Limb (tissue), 2 donors: ENCODE data around the gene TRIO.
A peak's percentile ranks its signal among the peaks of the same experiment; 100 is the strongest.

ENCODE experiments used
- DNase-seq, 2 donors: peaks; one replicate each; pipeline ENCODE4 v3.0.0-alpha.2; 2016; ENCODE audit errors: extremely low spot score in 2 of 2

The TRIO gene

GRCh38 chr5:14122089-14122488, 21.1 kb upstream of the TRIO start:
- DNase-seq = no peak

- DNase-seq = no peak
These were observed 19.6 kb upstream of the TRIO start for GRCh38 chr5:14123551-14123950.

DNA sequence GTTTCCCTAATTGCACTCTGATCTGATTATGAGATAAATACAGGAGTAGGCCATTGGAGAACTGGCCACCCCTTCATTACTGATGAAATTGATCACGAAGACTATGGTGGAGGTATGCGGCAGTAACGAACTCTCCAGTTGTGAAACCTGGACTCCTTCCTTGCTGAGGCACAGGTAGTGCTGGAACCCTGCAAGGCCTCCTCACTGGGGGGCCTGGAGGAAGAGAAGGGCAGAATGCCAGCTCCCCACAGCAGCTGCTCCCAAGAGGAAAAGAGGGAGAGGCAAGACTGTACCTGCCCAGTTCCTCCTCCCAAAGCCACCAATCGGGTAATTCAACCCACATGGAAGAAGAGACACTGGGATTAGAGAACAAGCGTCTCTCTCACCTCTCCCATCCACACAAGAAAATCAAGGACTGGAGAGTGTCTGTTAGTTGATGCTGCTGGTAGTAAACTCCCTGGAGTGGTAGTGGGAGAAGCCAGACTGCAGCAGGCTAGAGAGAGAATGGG, 19.1 kb upstream of the TRIO start:
- DNase-seq = no peak

- DNase-seq = no peak
These were observed 17.9 kb upstream of the TRIO start for GRCh38 chr5:14125262-14125661.

DNA sequence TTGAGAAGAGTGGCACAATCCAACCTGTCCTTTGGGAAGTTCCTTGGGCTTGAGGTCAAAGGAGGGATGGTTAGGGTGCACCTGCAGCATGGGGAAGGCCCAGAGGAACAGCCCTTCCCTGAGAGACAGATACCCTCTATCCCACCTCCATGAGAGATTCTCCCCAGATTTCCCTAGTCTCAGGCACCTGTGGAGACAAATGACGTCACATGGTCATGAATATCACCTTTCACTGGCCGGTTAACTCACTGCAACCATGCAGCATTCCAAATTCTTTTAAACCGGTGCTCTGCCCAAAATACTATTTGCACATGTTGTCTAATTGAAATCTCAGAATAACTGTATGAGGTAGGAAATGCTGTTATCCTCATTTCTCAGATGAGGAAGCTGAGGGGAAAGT, 15.6 kb upstream of the TRIO start:
- DNase-seq = no peak

GRCh38 chr5:14128079-14128478, 15.1 kb upstream of the TRIO start:
- no peak for DNase-seq

GRCh38 chr5:14129123-14129522, 14.0 kb upstream of the TRIO start:
- no peak for DNase-seq

GRCh38 chr5:14131855-14132503, 11.2 kb upstream of the TRIO start:
- DNase-seq = no peak

DNA sequence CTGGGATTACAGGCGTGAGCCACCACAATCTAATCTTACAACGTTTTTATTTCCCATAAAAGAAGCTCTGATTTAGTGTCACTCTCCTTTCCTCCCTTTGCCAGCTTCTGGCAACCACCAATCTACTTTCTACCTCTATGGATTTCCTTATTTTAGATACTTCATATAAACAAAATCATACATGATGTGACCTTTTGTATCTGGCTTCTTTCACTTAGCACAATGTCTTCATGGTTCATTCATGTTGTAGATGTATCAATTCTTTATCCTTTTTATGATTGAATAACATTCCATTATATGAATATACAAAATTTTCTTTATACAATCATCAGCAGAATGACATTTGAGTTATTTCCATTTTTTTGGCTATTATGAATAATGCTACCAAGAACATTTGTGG, 9.7 kb upstream of the TRIO start:
- no peak for DNase-seq

- DNase-seq = no peak
These were observed 9.1 kb upstream of the TRIO start for GRCh38 chr5:14134083-14134482.

DNA sequence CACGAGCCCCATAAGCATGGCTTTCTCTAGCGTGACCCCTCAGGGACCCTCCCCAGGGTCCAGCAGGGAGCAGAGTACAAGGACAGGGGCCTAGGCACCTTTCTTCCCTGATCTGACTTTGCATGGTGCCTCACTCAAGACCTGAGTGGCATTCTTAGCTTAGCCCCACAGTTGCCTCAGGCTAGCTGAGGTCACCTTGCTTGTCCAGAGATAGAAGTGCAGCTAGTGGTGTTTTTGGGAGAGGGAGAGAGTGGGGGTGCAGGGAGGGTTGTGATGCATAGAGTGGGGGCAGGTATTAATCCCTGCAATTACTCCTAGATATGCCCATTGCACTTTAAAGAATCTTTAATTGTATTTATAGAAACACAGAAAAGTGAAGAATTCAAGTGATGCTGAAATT, 8.4 kb upstream of the TRIO start:
- no peak for DNase-seq

DNA sequence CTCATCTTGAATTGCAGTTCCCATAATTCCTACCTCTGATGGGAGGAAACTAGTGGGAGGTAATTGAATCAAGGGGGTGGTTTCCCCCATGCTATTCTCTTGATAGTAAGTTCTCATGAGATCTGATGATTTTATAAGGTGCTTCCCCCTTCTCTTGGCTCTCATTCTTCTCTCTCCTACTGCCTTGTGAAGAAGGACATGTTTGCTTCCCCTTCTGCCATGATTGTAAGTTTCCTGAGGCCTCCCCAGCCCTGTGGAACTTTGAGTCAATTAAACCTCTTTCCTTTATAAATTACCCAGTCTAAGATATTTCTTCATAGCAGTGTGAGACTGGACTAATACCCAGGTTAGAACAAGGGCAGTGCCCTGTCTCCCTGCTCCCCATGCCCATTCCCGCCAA, 7.5 kb upstream of the TRIO start:
- DNase-seq = no peak

- DNase-seq = no peak
These were observed 6.9 kb upstream of the TRIO start for GRCh38 chr5:14136228-14136627.

- DNase-seq = no peak
These were observed 4.3 kb upstream of the TRIO start for GRCh38 chr5:14138608-14139540.

- DNase-seq = no peak
These were observed 1.4 kb upstream of the TRIO start for GRCh38 chr5:14141764-14142163.

DNA sequence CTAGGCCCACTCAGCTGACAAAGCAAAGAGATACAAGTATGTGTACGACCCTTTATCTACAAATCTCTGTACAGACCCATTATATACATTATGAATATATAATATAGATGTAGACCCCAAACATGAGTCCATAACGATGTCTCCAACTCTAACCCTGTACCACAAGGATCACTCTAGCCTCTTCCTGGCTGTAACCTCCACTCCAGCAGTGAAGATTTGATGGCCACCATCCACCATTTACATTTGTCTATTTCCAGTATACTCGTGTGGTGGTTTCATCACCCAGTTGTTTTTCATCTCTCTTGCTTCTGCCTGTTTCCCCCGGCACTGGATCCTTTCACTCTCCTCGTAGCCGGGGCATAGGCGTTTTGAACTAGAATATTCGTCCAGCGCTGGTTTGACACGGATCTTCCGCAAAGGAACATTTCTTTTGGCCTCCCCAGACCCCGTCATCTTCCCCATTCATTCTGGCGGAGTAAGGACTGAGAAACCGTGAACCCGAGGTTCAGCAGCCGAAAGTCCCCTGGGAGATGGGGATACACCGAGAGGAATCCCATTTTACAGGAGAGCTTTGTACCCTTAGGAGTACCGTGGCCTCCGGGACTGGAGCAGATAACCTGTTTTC, 828 bp upstream of the TRIO start:
- no peak for DNase-seq

GRCh38 chr5:14143546-14143840, 351 bp downstream of the TRIO start:
- no peak for DNase-seq

DNA sequence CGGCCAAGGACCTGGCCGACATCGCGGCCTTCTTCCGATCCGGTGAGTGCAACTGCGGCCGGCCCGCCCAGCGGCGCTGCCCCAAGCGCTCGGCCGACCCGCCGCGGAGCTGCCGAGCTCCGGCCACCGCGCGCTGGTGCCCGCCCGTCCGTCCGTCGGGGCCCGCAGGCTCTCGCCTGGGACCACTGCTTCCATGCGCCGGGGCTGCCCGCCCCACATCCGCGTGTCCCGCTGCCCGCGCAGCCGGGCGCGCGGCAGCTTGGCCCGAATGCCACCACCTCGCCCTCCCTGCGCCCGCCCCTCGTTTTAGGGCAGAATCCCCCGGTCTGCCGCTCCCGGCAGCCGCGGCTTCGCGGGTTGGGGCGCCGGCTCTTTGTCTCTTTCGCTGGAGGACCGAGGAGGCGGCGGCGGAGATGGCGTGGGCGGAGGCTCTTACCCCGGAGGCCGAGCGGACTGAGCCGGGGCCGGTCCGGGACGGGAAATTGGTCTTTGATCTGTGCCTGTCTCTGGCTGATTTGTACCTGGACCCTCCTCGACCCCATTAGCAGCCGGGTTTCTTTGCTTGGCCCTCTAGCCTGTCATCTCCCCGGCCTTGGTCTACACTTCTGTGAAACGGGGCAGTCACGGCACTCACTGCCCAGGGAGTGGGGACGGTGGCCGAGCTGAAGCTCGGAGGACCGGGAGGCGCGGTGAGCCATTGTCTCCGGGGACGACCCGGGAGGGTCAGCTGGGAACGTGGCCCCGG, 871 bp downstream of the TRIO start:
- peak in 1 of 2 donors; percentile 76 for DNase-seq

DNA sequence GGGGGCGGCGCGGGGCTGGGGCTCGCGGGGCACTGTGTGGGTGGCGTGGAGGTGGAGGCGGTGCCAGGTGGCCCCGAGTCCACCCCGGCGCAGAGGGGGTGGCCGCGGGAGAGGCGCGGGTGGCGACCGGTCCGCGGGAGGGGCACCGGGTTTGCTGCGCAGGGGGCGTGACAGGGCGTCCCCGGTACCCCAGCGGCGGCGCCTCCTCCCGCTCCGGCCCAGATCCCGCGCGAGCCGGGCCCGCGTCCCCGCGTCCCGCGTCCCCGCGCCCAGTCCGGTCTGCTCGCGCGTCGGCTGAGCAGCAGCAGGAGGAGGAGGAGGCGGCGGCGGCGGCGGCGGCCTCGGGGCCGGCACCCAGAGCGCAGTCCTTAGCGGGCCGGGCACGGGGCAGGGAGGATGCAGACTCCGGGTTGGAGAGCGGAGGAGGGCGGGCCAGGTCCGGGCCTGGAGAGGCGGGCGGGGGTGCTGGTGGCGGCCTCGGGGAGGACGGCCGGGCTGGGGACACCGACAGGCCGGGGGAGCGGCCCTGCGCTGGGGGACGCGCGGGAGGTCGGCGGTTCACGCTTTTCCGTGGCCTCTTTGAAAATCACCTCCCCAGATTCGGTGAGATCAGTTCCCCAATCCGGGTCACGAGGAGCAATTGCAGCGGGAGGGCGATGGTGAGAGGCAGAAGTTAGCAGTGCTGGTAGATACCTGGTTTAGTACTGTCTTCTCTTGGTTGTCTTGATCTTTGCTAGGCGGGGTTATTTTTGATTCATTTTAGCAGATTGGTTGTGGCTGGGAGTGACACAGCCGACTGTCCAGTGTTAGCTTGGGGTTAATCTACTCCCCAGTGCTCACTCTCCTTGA, 1.7 kb downstream of the TRIO start:
- peak; percentile 66 to 81 for DNase-seq

GRCh38 chr5:14145435-14146334, 2.5 kb downstream of the TRIO start:
- no peak for DNase-seq
